Measurements from ENCODE around the gene ADRM1.

Gene ADRM1

GRCh38 chr20:62299666-62300236, 3.0 kb upstream of the ADRM1 start:
- no peak for DNase-seq

DNA sequence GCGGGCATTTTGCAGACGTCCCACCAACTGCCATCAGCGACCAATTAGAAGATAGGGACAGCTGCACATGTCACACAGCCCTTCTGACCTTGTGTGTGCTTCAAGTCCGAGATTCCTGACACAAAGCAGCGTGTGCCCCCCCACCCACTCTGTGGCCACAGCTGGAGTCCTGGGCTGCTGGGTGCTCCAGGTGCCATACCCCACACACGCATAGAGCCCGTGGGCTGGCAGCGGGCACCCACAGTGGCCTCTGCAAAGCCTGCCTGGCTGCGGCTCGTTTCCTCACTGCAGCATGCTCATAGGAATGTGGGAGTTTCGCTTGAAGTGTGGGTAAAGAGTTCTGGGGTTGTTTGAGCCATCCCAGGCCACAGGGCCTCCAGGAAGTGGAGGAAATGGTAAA, 2.5 kb upstream of the ADRM1 start:
- DNase-seq = no peak

DNA sequence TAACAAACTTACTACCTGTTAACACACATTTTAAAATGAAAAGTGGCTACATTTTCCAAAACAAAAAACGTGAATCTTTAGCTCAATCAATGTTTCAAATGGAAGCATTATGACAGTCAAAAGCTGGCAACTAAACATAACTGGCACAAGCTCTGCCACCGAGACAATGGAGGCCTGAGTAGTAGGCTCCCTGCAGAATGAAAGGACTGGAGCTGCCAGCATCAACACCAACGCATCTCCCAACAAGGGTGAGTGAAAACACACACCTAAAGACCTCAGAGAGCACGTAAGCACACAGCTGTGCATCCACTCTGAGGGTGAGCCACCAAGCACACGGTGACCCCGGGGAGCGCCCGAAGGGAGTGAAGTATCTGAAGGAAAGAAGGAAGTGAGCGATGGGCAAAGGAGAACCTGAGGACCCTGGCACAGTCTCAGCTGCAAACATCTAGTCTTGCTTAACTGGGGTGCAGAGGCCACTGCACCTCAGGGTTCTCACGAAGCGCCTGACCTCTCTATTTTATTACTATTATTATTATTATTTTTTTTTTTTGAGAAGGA, 1.6 kb upstream of the ADRM1 start:
- no peak for DNase-seq

DNA sequence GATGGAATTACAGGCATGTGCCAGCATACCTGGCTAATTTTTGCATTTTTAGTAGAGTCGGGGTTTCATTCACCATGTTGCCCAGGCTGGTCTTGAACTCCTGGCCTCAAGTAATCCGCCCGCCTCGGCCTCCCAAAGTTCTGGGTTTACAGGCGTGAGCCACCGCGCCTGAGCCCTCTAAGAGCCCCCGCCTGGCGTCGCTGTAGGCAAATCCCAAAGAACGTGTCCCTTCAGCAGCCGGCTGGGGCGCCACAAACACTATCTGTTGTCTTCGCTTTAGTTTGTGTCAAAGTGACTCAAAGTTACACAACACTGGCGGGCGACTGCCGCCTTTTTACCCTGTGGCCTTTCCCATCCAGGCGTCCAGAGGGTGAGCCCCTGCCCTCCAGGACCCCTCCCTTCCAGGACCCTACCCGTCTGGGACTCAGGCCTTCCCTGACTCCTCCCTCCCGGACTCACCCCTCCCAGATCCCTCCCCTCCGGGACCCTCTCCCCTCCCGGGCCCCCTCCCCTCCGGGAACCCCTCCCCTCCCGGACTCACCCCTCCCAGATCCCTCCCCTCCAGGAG, 940 bp upstream of the ADRM1 start:
- DNase-seq = peak; percentile 88 to 89

- no peak for DNase-seq
Measured at GRCh38 chr20:62303062-62303339, 204 bp downstream of the ADRM1 start.

- DNase-seq = no peak
Measured at GRCh38 chr20:62303340-62304226, 786 bp downstream of the ADRM1 start.

DNA sequence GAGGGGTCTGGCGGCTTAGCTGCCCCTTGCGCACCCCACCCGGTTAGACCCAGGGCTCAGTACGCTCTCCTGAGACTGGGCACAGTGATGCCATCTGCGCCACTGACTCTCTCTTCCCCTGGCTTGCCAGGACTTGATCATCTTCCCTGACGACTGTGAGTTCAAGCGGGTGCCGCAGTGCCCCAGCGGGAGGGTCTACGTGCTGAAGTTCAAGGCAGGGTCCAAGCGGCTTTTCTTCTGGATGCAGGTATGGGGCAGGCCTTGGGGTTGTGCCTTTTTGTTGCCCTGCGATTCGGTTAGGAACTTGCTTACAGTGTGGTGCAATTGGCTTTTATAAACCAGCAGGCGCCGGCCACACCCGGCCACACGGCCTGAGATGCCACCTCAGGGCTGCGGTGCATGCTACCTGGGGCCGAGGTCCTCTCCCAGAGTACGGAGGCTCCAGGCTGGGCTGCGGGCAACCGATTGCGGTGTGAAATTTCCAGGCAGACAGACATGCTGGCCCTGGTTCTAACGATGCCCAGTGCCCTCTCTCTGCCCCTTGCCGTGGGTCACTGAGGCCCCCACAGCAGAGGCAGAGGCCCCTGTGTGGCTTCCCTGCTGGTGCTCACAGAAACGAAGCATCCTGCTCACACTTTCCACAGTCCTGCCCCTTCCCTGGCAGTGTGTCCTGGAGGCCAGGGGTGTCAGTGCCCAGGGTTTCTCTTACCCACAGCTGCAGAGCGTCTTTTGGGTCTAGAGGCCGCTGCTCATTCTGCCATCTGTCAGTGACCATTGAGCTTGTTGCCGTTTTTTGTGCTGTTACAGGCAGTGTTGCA, 1.7 kb downstream of the ADRM1 start:
- DNase-seq = no peak

DNA sequence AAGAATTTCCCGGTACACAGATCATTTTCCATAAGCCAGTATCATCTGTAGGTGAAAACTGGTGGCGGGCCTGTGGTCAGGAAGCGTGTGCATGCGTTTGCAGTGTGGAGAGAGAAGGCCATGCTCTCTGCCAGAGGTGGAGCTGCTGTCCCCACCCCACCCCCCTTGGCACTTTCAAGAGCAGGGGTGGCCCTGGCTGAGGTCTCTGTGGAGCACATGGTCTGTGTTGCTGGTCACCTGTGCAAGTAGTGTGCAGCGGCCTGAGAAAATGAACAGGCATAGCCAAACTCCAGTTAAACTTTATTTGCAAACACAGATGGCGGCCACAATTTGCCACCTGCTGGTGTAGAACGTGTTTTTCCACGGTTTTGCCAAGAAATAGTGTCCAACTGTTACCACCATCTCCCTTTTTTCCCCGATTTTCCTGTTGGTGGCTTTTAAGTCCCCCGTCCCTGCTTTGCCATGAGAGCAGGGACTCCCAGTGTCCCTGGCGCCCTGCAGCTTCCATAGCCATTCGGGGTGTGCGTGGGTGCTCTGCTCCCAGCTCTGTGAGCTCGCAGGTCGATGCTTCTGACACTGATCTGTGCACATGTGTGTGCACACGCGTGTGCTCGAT, 2.5 kb downstream of the ADRM1 start:
- DNase-seq = no peak

DNA sequence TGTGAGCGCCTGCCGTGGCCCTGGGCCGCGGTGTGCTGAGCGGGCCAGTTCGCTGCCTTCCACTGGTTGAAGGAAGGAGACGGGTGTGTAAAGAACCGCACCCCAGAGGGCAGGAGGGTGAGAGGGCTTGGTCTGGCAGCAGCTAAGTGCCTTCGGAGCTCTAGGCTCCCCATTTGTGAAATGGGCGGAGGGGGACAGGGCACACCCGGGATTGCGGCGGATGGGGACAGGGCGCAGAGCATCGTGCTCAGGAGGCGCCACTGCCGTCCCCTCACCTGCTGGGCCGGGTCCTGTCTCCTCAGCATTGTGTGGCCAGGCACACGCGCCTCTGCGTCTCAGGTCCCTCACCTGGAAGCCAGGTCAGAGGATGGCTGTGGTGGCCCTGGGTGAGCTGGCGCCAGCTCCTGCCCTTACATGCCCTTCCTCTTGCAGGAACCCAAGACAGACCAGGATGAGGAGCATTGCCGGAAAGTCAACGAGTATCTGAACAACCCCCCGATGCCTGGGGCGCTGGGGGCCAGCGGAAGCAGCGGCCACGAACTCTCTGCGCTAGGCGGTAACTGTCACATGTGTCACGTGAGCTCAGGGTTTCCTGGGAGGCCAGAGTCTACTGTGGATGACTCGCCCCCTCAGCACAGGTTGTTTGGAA, 3.1 kb downstream of the ADRM1 start:
- DNase-seq = no peak

DNA sequence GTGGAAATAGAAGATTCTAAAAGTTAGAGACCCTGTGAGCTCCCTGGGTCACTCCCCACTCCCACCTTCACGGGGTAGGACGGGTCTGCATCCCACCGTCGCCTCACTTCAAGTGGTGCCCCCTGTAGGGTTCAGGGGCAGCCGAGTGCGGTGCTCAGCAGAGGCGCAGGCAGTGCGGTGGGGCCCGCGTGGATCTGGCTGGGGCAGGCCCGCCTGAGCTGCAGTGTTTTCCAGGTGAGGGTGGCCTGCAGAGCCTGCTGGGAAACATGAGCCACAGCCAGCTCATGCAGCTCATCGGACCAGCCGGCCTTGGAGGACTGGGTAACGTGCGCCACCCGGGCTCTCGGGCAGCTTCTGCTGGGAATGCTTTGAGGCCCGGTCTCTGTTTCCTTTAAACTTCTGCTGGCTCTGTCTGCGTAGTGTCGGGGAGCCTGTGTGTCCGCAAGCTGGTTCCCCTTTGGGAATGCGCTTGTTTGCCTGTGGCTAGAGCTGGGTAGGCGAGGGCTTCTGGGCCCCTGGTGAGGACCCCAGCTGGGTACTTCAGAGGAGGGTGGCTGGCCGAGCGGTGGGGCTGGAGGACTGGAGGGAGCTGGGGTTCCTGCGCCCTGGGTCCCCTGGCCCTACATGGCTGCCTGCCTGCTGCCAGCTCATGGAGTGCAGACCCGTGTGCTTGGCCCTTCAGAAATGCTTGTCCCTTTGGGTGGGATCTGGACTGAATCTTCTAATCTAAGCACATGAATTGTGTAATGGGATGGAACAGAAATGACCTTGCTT, 3.8 kb downstream of the ADRM1 start:
- DNase-seq = no peak

GRCh38 chr20:62307226-62308101, 4.7 kb downstream of the ADRM1 start:
- no peak for DNase-seq

DNA sequence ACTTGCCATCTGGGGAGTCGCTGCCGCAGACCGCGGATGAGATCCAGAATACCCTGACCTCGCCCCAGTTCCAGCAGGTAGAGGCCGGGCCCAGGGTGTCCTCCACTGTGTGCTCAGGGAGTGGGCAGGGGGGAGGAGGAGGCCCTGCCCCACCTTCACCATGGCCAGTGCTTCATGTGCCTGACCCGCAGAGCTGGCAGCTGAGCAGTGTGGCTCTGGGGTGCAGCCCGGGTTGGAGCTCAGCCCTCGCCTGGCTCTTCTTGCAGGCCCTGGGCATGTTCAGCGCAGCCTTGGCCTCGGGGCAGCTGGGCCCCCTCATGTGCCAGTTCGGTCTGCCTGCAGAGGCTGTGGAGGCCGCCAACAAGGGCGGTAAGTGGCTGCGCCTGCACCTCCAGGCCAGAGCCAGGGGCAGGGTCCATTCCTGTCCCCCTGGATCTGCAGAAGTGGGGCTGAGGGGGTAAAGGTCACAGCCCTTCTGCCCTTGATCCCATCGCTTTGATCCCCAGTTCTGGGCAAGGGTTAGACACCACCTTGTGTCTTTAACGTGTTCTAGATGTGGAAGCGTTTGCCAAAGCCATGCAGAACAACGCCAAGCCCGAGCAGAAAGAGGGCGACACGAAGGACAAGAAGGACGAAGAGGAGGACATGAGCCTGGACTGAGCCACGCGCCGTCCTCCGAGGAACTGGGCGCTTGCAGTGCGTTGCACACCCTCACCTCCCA, 5.5 kb downstream of the ADRM1 start:
- DNase-seq = no peak

DNA sequence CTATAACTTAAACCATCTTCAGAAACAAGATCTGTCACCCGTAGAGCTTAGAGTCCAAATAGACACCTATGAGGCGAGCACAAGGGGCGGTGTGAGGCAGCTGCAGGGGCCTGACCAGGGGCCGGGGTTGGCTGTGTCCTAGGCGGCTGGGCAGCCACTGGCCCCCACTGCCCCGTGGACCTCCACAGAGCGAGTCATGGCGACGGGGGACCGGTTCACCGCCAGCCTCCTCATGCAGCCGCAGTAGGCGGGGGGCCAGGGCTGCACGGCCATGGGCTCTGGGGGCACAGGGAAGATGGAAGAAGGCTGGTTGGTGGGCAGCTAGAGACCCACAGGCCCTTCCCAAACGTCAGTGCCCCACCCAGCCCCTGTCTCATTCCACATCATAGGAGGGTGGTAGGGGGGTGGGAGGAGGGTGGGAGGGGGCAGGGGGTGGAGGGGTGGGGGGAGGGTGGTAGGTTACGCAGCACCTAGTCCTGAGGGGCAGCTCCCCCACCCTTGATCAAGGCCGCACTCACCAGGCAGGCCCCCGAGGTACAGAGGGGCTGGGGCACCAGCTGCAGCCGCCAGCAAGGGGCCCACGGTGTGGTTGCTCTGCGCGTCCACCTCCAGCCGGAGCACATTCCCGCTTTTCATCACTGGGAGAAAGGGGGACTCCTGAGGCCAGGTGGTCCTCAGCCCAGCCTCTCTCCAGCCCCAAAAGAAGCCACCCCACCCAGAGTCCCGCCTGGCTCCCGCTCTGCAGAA, 6.6 kb downstream of the ADRM1 start:
- no peak for DNase-seq

- DNase-seq = no peak
Measured at GRCh38 chr20:62309947-62310756, 7.4 kb downstream of the ADRM1 start.

- no peak for DNase-seq
Measured at GRCh38 chr20:62310757-62311121, 7.9 kb downstream of the ADRM1 start.

DNA sequence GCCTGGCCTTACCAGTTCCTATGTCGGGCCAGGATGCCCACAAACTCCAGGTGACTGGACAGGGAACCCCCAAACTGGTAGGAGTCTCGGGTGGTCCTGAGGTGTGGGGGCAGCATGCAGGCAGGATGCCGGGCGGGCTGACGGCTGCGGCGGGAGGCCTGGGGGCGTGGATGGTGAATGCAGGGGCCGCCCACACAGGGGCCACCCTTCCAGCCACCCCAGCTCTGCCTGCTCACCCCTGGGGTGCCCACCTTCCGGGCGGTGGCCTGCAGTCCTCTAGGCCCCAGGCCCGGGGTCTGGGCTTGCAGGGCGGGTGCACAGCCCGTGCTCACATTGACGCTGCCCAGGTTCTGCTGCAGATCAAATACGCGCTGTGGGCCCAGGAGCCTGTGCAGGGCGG, 8.4 kb downstream of the ADRM1 start:
- no peak for DNase-seq

DNA sequence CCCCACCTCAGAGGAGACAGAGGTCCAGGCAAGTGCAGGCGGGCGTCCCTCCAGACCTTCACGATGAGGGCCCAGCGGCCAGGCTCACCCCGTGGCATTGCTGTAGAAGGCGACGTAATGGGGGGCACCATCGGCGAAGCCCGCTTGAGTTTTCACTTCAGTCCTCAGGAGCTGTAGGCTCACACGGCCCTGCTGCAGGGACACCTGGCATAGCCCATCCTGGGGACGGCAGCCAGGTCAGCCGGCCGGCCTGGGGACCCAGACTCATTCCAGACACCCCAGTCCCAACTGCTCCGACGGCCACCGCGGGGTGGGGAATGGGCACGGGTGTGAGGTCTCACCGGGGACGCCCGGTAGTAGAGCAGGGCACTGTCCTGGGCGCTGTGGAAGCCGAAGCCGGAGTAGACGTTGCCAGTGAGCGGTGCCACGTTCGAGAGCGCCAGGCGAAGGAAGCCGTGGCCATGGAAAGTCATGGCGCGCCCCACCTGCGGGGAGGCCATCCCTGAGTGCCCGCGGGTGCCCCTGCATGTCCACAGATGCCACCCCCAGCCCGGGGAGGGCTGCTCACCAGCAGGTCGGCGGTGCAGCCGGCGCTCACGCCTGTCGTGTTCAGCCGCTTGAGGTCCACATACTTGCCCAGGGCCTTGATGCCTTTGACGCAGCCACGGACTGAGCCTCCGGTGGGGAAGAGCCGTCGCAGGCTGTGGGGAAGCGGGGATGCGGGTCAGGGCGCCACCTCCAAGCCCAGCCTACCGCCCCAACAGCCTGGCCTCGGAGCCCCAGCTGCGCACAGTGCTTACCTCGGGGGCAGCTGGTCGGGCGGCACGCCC, 9.2 kb downstream of the ADRM1 start:
- DNase-seq = no peak
